GM12875 (cell line): Measurements from ENCODE around the gene SLC35F6.

ENCODE experiments used
- H3K4me3 ChIP-seq: one replicate; pipeline ENCODE4 v1.5.1; 2011; ENCODE audit warnings: low read depth, low read length, control low read depth
- TF ChIP-seq, protein P1 (sequence below): IDR thresholded peaks from 2 replicates; pipeline ENCODE4 v1.5.1; 2011; ENCODE audit warnings: low read depth, mild to moderate bottlenecking, control low read depth, inconsistent platforms, low read length, moderate library complexity, borderline replicate concordance; ENCODE audit not compliant: insufficient read depth

The SLC35F6 gene

DNA sequence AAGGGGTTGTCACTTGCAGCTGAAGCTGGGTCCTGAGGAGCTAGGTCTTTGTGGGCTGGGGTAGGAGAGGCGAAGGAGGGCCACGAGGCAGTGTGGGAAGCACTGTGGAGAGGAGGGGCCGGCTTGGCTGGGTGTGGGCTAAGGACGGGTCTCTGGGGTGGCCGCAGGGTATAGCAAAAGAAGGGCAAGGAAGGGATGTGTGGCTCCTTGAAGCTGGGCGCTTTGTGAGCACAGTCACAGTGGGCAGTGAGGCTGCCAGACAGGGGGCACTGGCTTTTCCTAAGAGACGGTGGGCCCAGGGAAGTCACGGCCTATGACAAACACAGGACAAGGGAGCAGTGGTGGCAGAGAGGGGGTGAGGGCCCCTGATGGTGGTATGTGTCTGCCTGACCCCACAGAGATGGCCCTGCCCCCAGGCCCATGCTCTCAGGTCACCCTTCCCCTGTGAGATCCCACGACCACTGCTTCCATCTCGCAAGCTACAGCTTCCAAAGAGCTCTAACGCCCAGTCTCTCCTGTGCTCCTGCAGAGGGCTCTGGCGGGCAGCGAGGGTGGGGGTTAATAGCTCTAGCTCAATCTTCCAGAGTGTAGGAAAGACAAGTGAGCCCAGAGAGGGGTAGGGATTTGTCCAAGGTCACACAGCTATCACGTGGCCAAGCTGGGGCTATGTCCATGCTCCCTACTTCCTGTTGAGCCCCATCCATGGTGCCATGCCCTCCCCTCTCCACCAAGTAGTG lies 39.1 kb upstream of the SLC35F6 start:
- H3K4me3 ChIP-seq, result no peak overlapping the region
- TF ChIP-seq, protein P1, sequence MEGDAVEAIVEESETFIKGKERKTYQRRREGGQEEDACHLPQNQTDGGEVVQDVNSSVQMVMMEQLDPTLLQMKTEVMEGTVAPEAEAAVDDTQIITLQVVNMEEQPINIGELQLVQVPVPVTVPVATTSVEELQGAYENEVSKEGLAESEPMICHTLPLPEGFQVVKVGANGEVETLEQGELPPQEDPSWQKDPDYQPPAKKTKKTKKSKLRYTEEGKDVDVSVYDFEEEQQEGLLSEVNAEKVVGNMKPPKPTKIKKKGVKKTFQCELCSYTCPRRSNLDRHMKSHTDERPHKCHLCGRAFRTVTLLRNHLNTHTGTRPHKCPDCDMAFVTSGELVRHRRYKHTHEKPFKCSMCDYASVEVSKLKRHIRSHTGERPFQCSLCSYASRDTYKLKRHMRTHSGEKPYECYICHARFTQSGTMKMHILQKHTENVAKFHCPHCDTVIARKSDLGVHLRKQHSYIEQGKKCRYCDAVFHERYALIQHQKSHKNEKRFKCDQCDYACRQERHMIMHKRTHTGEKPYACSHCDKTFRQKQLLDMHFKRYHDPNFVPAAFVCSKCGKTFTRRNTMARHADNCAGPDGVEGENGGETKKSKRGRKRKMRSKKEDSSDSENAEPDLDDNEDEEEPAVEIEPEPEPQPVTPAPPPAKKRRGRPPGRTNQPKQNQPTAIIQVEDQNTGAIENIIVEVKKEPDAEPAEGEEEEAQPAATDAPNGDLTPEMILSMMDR, result no peak

DNA sequence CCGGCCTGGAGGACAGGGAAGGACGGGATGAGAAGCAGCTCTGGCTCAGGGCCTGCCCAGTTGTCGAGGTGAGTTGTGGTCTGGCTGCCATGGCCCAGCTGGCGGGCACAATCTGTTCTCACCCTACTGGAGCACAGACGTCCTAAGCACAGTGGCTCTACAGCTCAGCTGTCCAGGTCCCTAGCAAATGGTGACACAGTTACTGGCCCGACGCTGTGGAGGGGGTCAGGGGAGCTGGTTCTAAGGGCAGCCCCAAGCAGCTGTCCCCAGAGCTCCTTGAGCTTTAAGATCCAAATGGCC lies 38.6 kb upstream of the SLC35F6 start:
- H3K4me3 ChIP-seq, result no peak overlapping the region
- TF ChIP-seq, protein P1, result no peak

DNA sequence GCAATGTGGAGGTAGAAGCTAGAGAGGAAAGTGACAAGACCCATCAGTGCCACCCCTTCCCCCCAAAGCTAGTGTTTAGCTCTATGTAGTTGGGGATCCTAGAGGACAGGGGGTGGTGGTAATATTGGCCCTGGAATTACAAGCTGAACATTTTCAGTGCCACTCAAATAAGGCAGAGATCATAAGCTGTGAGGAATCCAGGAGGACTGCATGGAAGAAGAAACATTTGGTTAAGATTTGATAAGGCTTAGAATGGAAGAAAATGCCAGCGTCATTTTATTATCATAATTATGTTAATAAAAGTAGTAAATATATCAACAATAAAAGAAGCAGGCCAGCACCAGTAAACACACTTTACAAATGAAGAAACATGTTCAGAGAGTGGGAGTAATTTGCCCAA lies 37.9 kb upstream of the SLC35F6 start:
- TF ChIP-seq, protein P1, result no peak
- no peak overlapping the region for H3K4me3 ChIP-seq

DNA sequence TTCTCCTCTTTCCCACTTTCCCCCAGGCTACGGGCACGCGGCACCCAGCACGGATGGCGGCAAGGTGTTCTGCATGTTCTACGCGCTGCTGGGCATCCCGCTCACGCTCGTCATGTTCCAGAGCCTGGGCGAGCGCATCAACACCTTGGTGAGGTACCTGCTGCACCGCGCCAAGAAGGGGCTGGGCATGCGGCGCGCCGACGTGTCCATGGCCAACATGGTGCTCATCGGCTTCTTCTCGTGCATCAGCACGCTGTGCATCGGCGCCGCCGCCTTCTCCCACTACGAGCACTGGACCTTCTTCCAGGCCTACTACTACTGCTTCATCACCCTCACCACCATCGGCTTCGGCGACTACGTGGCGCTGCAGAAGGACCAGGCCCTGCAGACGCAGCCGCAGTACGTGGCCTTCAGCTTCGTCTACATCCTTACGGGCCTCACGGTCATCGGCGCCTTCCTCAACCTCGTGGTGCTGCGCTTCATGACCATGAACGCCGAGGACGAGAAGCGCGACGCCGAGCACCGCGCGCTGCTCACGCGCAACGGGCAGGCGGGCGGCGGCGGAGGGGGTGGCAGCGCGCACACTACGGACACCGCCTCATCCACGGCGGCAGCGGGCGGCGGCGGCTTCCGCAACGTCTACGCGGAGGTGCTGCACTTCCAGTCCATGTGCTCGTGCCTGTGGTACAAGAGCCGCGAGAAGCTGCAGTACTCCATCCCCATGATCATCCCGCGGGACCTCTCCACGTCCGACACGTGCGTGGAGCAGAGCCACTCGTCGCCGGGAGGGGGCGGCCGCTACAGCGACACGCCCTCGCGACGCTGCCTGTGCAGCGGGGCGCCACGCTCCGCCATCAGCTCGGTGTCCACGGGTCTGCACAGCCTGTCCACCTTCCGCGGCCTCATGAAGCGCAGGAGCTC lies 36.2 kb upstream of the SLC35F6 start:
- TF ChIP-seq, protein P1, result 0 out of 2 replicates have a peak, but pooled peaks have one; percentile 3
- H3K4me3 ChIP-seq, result no peak overlapping the region

DNA sequence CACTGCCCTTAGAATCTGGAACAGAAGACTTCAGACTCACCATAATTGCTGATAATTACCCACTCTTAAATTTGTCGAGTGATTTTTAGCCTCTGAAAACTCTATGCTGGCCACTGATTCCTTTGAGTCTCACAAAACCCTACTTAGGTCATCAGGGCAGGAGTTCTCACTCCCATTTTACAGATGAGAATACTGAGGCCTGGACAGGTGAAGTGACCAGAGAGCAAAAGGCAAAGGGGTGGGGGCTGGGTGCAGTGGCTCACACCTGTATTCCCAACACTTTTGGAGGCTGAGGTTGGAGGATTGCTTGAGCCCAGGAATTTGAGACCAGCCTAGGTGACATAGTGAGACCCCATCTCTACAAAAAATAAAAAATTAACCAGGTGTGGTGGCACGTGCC lies 34.8 kb upstream of the SLC35F6 start:
- no peak overlapping the region for H3K4me3 ChIP-seq
- TF ChIP-seq, protein P1, result no peak

DNA sequence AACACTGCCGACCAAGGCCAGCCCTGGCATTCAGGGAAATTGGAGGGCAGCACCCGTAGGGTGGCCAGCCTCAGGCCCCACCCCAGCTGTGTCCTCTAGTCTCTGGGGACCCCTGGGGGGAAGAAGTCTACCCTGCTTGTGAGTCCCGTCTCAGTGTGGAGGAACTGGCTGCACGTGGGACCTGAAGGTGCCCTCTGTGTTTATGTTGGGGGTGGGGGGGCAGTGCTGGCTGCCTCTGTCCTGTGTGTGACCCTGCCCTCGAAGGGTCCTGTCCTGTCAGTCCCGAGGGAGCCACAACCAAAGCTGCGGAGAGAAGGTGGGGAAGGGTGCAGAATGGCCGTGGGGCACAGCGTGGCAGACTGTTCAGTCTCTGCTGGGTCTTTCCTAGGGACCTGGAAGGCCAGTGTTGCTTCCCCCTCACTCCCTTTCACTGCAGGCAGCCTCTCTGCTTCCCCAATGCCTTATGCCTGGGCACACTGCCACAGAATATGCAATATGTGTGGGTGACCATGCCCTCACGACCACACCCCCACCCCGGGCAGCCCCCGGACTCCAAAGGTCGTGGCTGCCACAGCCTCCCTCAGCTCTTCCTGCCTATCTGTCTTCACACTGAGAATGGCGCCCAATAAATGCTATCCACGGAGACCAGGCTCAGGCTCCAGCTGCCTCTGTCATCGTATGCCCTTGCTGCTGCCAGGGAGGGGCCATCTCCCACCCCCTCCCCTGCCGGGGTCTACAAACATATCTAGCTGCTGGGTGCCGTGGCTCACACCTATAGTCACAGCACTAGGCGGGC lies 33.3 kb upstream of the SLC35F6 start:
- no peak overlapping the region for H3K4me3 ChIP-seq
- TF ChIP-seq, protein P1, result no peak
